Parathyroid adenoma (tissue), 2 donors: ENCODE results near the gene SORBS1.

Experiments
- H2AFZ ChIP-seq: fragments of 300-600 bp; sonication (generic); one replicate; pipeline ENCODE4 v1.7.0; 2017; ENCODE audit warnings: antibody characterized with exemption, mild to moderate bottlenecking
- H3K27ac ChIP-seq: fragments of 300-600 bp; sonication (generic); one replicate; pipeline ENCODE4 v1.7.0; 2017
- H3K27me3 ChIP-seq: fragments of 300-600 bp; sonication (generic); one replicate; pipeline ENCODE4 v1.7.0; 2017; ENCODE audit warnings: low read length; ENCODE audit not compliant: control insufficient read depth, insufficient read depth
- H3K36me3 ChIP-seq: fragments of 300-600 bp; sonication (generic); one replicate; pipeline ENCODE4 v1.7.0; 2017; ENCODE audit warnings: low read length; ENCODE audit not compliant: control insufficient read depth, insufficient read depth
- H3K4me1 ChIP-seq: fragments of 300-600 bp; sonication (generic); one replicate; pipeline ENCODE4 v1.7.0; 2017; ENCODE audit warnings: control low read depth
- H3K4me2 ChIP-seq: fragments of 300-600 bp; sonication (generic); one replicate; pipeline ENCODE4 v1.7.0; 2017; ENCODE audit warnings: low read length
- H3K4me3 ChIP-seq: fragments of 300-600 bp; sonication (generic); one replicate; pipeline ENCODE4 v1.7.0; 2017; ENCODE audit warnings: low read depth, low read length
- H3K79me2 ChIP-seq: fragments of 300-600 bp; sonication (generic); one replicate; pipeline ENCODE4 v1.7.0; 2017; ENCODE audit warnings: control low read depth
- H3K9ac ChIP-seq: fragments of 300-600 bp; sonication (generic); one replicate; pipeline ENCODE4 v1.7.0; 2017; ENCODE audit warnings: mild to moderate bottlenecking
- H3K9me3 ChIP-seq: fragments of 300-600 bp; sonication (generic); one replicate; pipeline ENCODE4 v1.7.0; 2017; ENCODE audit warnings: low read length; ENCODE audit not compliant: control insufficient read depth
- TF ChIP-seq, protein P1 (sequence below): fragments of 300-600 bp; sonication (generic); IDR thresholded peaks from one replicate; pipeline ENCODE4 v1.7.0; 2017; ENCODE audit warnings: antibody characterized with exemption, mild to moderate bottlenecking
- donor health status: primary hyperparathyroidism.

Gene SORBS1

DNA sequence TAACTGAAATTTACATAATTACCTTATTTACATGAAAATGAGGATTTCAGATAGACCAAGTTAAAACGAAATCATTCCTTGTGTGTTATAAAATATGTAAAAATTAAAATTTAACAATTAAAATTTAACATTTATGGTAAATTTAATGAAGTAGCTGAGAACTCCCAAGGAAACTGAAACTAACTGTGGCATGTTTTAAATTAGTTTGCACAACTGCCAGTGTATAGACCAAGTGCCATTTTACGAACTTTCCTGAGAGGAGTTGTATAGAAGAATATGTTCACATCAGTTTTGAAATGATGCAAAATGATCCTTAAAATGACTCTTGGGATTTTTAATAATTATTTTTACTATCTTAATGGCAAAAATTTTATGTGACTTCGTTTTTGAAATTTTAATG is 293.9 kb downstream of the SORBS1 start:
- peak overlapping the region; percentile 74 for H3K27ac ChIP-seq
- H2AFZ ChIP-seq: no peak overlapping the region

DNA sequence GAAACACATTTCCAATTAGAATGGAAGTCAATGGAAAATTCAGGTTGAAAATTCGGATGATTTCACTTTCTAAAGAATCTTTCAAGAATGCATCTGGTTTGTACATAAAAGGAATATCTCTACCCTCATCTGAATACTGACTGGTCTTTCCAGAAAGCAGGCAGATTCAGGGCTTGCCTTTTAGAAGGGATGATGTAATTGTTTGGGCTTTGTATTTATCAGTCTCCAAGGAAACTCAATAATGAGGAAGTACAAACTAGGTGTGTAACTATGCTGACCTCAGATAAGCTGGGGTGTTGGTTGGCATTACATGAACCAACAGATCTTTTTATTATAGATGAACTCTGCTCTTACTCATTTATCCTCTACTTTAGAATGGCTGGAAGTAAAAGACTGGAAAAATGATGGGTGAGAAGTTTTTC is 294.5 kb downstream of the SORBS1 start:
- H3K36me3 ChIP-seq: no peaks in the 10 kb centered on the region
- no peaks in the 10 kb centered on the region for H3K9me3 ChIP-seq
- no peaks in the 10 kb centered on the region for H3K27me3 ChIP-seq
- no peak overlapping the region for H2AFZ ChIP-seq
- peaks cover 21% of the 10 kb centered on the region for H3K4me1 ChIP-seq
- peak overlapping the region; percentile 54 for H3K4me2 ChIP-seq
- no peak overlapping the region for H3K9ac ChIP-seq
- TF ChIP-seq, protein P1, sequence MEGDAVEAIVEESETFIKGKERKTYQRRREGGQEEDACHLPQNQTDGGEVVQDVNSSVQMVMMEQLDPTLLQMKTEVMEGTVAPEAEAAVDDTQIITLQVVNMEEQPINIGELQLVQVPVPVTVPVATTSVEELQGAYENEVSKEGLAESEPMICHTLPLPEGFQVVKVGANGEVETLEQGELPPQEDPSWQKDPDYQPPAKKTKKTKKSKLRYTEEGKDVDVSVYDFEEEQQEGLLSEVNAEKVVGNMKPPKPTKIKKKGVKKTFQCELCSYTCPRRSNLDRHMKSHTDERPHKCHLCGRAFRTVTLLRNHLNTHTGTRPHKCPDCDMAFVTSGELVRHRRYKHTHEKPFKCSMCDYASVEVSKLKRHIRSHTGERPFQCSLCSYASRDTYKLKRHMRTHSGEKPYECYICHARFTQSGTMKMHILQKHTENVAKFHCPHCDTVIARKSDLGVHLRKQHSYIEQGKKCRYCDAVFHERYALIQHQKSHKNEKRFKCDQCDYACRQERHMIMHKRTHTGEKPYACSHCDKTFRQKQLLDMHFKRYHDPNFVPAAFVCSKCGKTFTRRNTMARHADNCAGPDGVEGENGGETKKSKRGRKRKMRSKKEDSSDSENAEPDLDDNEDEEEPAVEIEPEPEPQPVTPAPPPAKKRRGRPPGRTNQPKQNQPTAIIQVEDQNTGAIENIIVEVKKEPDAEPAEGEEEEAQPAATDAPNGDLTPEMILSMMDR: no peak
- peaks cover 5% of the 10 kb centered on the region for H3K79me2 ChIP-seq
- peak overlapping the region; percentile 74 for H3K27ac ChIP-seq
- H3K4me3 ChIP-seq: peak overlapping the region; percentile 43

More for the DNA sequence above, 293.9 kb downstream of the SORBS1 start:
- TF ChIP-seq, protein P1: no peak
- H3K36me3 ChIP-seq: no peaks in the 10 kb centered on the region
- peaks cover 20% of the 10 kb centered on the region for H3K4me1 ChIP-seq
- no peak overlapping the region for H3K4me2 ChIP-seq
- peak overlapping the region; percentile 43 for H3K4me3 ChIP-seq
- no peak overlapping the region for H3K9ac ChIP-seq
- no peaks in the 10 kb centered on the region for H3K27me3 ChIP-seq
- H3K9me3 ChIP-seq: no peaks in the 10 kb centered on the region
- peaks cover 5% of the 10 kb centered on the region for H3K79me2 ChIP-seq

DNA sequence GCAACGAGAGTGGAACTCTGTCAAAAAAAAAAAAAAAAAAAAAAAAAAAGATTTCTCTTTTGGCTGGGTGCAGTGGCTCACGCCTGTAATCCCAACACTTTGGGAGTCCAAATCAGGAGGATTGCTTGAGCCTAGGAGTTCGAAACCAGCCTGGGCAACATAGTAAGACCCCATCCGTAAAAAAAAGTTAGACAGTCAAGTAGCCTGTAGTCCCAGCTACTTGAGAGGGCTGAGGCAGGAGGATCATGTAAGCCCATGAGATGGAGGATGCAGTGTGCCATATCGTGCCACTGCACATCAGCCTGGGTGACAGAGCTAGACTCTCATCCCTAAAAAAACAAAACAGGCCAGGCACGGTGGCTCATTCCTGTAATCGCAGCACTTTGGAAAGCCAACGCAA is 295.6 kb downstream of the SORBS1 start:
- H3K9ac ChIP-seq: no peak overlapping the region
- H3K27me3 ChIP-seq: no peaks in the 10 kb centered on the region
- no peak overlapping the region for H3K4me2 ChIP-seq
- no peaks in the 10 kb centered on the region for H3K9me3 ChIP-seq
- no peak overlapping the region for H3K4me3 ChIP-seq
- no peaks in the 10 kb centered on the region for H3K36me3 ChIP-seq
- no peak overlapping the region for H3K27ac ChIP-seq
- H3K4me1 ChIP-seq: peaks cover 31% of the 10 kb centered on the region
- peaks cover 5% of the 10 kb centered on the region for H3K79me2 ChIP-seq
- TF ChIP-seq, protein P1: no peak
- no peak overlapping the region for H2AFZ ChIP-seq

DNA sequence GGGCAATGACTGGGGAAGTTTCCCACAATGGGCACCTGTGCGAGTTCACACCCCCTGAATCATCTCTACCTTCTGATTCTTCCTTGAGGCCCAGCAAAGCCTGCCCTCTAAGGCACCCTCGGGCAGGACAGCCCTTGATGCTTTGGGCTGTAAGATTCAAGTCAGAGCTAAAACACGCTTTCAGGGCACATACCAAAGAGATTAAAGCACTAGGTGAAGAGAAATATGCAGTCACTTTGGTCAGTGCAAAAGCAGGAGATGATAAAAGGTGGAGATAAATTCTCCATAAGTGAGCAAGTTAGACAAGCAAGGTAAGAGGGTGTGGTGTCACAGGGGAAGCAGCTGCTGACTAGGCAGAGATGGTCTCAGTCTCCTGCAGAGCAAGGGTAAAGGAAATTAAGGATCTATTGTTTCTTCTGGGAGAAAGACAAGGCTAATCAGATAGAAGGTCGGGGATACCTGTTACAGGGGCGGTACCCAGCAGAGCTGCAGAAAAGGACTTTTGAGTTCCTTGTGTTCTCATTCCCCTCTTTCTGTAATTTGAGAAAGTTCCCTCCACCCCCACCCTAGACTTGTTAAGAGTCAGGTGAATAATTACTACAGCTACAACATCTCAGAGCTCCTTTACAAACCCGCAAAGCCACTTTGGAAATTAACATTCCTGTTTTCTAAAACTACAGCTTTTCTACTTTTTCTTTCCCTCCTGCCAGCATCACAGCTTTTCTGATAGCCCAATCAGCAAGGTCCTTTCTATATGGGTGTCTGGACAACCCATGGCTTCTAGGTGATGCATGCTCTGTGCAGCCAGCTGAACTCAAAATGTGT is 296.7 kb downstream of the SORBS1 start:
- Histone ChIP-seq H3K4me2 (peak overlapping the region; percentile 62), H3K4me3 (peak overlapping the region; percentile 20), H3K27me3 (no peaks in the 10 kb centered on the region), H3K79me2 (peaks cover 5% of the 10 kb centered on the region), H3K27ac (peak overlapping the region; percentile 75), H3K36me3 (no peaks in the 10 kb centered on the region), H3K4me1 (peaks cover 42% of the 10 kb centered on the region), H2AFZ (peak overlapping the region; percentile 24), H3K9ac (no peak overlapping the region), H3K9me3 (no peaks in the 10 kb centered on the region)
- TF ChIP-seq, protein P1: no peak

DNA sequence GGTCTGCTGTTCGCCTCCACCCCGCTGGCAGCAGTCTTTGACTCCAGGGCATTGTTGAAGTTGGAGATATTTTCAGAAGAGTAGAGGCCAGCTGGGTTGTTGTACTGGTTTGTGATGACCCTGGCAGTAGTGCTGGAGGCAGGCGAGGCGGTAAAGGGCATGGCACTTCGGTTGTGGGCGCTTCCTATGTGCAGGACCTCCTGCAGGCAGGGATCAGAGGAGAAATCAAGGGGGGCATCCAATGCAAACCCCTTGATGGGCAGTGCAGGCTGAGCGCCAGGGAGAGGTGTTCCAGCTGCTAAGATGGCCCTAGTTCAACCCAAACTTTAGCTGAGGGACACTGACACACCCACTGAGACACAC is 297.3 kb downstream of the SORBS1 start:
- Histone ChIP-seq H2AFZ (no peak overlapping the region), H3K79me2 (peaks cover 3% of the 10 kb centered on the region), H3K4me1 (peaks cover 42% of the 10 kb centered on the region), H3K9me3 (no peaks in the 10 kb centered on the region), H3K4me3 (no peak overlapping the region), H3K9ac (no peak overlapping the region), H3K27me3 (no peaks in the 10 kb centered on the region), H3K27ac (peak overlapping the region; percentile 75), H3K36me3 (no peaks in the 10 kb centered on the region), H3K4me2 (peak overlapping the region; percentile 13)
- TF ChIP-seq, protein P1: no peak
